ENCODE data around the gene TRIM59. TPM values are rescaled to one million over a fixed set of nuclear protein-coding genes. Genes with fewer than 3 reads are reported as not detected.

Gene TRIM59
- 1 to 10 TPM; 3.3 to 5.6 (median 3.8) TPM for total RNA-seq

- no peaks in the 10 kb centered on the region for H3K36me3 ChIP-seq
- peak; percentile 89 to 93 for DNase-seq
- peak within 1 kb of the TSS in 1 of 3 donors; percentile 24 for H3K27ac ChIP-seq
- no peaks in the 10 kb centered on the region for H3K9me3 ChIP-seq
- TF ChIP-seq CTCF (IDR thresholded peaks at IDR 0.05) (no peak), POLR2A (IDR thresholded peaks at IDR 0.05) (peak in 1 of 2 donors; percentile 62)
- H3K4me1 ChIP-seq: peaks cover 0 to 7% of the 10 kb centered on the region in 2 donors
- peak within 1 kb of the TSS in 2 of 3 donors; percentile 23 to 39 for H3K4me3 ChIP-seq (replicated peaks in 1 of 3)
- H3K27me3 ChIP-seq: no peaks in the 10 kb centered on the region
- intact Hi-C loops (cut with DNase I): no loop called here
- 19 to 20% methylated on average over 41 to 53 of the region's 71 CpGs for WGBS, 2 donors
Observed at GRCh38 chr3:160449636-160450598, at the start of gene TRIM59. TSS of gene TRIM59 (minus strand) at chr3:160449786. CDS start at chr3:160439183, 10,603 bp downstream.

GRCh38 chr3:160498202-160498601 is 48.6 kb upstream of the TRIM59 start:
- no peak for DNase-seq
- intact Hi-C loops (cut with DNase I): no loop called here
- H3K9me3 ChIP-seq: no peaks in the 10 kb centered on the region
- no peaks in the 10 kb centered on the region for H3K27me3 ChIP-seq
- no peak overlapping the region for H3K27ac ChIP-seq
- no peak overlapping the region for H3K4me3 ChIP-seq (replicated peaks in 1 of 3)
- 100% methylated on average over 1 of the region's 1 CpG for WGBS, 2 donors
- no peak for TF ChIP-seq POLR2A (IDR thresholded peaks at IDR 0.05)
- TF ChIP-seq CTCF (IDR thresholded peaks at IDR 0.05): no peak
- H3K4me1 ChIP-seq: no peaks in the 10 kb centered on the region
- H3K36me3 ChIP-seq: peaks cover 15 to 22% of the 10 kb centered on the region in 2 donors

- Histone ChIP-seq H3K36me3 (no peaks in the 10 kb centered on the region), H3K9me3 (no peaks in the 10 kb centered on the region), H3K27me3 (no peaks in the 10 kb centered on the region), H3K4me3 (replicated peaks in 1 of 3) (no peak overlapping the region), H3K27ac (no peak overlapping the region), H3K4me1 (no peaks in the 10 kb centered on the region)
- intact Hi-C loops (cut with DNase I): no loop called here
- no peak for DNase-seq
- TF ChIP-seq CTCF (IDR thresholded peaks at IDR 0.05) (no peak), POLR2A (IDR thresholded peaks at IDR 0.05) (no peak)
Observed at GRCh38 chr3:160490166-160490565, 40.6 kb upstream of the TRIM59 start.

- DNase-seq: no peak
- WGBS, 2 donors: 12 to 15% methylated on average over 2 of the region's 2 CpGs
- TF ChIP-seq POLR2A (IDR thresholded peaks at IDR 0.05): no peak
- peak in 4 of 6 experiments; percentile 30 to 65 (median 40) for TF ChIP-seq CTCF (IDR thresholded peaks at IDR 0.05)
- H3K4me1 ChIP-seq: no peaks in the 10 kb centered on the region
- no peaks in the 10 kb centered on the region for H3K27me3 ChIP-seq
- H3K27ac ChIP-seq: no peak overlapping the region
- H3K4me3 ChIP-seq (replicated peaks in 1 of 3): no peak overlapping the region
- H3K36me3 ChIP-seq: no peaks in the 10 kb centered on the region
- intact Hi-C loops (cut with DNase I): no loop called here
- no peaks in the 10 kb centered on the region for H3K9me3 ChIP-seq
Observed at GRCh38 chr3:160486459-160486869, 36.9 kb upstream of the TRIM59 start.

GRCh38 chr3:160482796-160483195 is 33.2 kb upstream of the TRIM59 start:
- TF ChIP-seq POLR2A (IDR thresholded peaks at IDR 0.05): no peak
- no peak for DNase-seq
- Histone ChIP-seq H3K4me3 (replicated peaks in 1 of 3) (no peak overlapping the region), H3K27me3 (no peaks in the 10 kb centered on the region), H3K4me1 (no peaks in the 10 kb centered on the region), H3K27ac (no peak overlapping the region), H3K36me3 (no peaks in the 10 kb centered on the region), H3K9me3 (no peaks in the 10 kb centered on the region)
- WGBS, 2 donors: 78 to 82% methylated on average over 3 of the region's 3 CpGs
- intact Hi-C loops (cut with DNase I): no loop called here

Measured in thyroid gland (tissue), 4 donors.